D721Med (cell line): ENCODE results near the gene TTI1.

Experiments
- DNase-seq: peaks from one replicate; pipeline ENCODE4 v3.0.0; 2011; ENCODE audit warnings: low spot score; ENCODE audit not compliant: insufficient read length
- FAIRE-seq: peaks from 2 replicates; lab custom pipeline; 2011; peaks lifted over from hg19 to GRCh38; lab: Jason Lieb, UNC
- TF ChIP-seq, protein P1 (sequence below): IDR thresholded peaks from 2 replicates; pipeline ENCODE4 v1.5.1; 2012; ENCODE audit warnings: mild to moderate bottlenecking, control low read depth; ENCODE audit not compliant: insufficient read depth; ENCODE audit errors: missing control alignments

TTI1 gene

DNA sequence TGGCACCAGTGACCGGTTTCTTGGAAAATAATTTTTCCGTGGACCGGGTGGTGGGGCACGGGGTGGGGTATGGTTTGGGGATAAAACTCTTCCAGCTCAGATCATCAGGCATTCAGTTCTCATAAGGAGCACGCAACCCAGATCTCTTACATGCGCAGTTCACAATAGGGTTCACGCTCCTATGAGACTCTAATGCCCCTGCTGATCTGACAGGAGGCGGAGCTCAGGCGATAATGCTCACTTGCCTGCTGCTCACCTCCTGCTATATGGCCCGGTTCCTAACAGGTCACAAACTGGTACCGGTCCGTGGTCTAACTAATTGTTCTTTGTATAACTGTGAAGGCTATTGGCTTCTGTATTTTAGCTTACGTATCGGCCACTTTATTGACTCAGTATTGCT, 78.6 kb downstream of the TTI1 start:
- TF ChIP-seq, protein P1, sequence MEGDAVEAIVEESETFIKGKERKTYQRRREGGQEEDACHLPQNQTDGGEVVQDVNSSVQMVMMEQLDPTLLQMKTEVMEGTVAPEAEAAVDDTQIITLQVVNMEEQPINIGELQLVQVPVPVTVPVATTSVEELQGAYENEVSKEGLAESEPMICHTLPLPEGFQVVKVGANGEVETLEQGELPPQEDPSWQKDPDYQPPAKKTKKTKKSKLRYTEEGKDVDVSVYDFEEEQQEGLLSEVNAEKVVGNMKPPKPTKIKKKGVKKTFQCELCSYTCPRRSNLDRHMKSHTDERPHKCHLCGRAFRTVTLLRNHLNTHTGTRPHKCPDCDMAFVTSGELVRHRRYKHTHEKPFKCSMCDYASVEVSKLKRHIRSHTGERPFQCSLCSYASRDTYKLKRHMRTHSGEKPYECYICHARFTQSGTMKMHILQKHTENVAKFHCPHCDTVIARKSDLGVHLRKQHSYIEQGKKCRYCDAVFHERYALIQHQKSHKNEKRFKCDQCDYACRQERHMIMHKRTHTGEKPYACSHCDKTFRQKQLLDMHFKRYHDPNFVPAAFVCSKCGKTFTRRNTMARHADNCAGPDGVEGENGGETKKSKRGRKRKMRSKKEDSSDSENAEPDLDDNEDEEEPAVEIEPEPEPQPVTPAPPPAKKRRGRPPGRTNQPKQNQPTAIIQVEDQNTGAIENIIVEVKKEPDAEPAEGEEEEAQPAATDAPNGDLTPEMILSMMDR, result no peak
- DNase-seq, result no peak
- FAIRE-seq, result no peak

DNA sequence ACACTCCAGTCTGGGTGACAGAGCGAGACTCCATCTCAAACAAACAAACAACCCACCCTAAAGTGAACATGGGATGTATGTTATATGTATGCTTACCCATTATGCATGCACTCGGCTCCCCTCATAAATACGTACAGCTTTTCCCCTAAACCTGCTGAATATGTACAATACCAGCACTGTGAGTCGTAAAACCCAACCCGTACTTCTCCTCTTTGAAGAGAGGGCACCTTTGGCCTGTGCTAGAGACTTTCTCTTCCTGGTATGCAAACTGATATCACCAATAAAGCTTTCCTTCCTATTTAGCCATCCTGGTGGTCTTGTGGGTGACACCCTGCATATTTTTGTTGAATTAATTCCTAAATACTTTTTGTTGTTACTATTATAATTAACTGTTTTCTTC, 79.1 kb downstream of the TTI1 start:
- FAIRE-seq, result no peak
- TF ChIP-seq, protein P1, result no peak
- no peak for DNase-seq

DNA sequence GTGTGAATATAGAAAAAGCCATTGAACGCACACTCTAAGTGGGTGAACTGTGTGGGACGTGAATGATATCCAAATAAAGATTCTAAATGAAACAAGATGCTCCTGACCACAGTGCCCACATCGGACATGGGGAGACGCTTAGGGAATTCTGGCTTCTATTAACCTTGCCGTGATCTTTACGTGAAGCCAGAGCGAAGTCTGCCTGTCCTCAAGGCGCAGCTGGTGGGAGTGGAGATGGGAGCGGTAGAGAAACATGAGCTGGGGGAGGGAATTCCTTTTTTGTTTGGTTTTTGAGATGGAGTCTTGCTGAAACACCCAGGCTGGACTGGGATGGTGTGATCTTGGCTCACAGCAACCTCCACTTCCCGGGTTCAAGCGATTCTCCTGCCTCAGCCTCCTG, 84.3 kb downstream of the TTI1 start:
- TF ChIP-seq, protein P1, result no peak
- FAIRE-seq (no peak), DNase-seq (no peak)

DNA sequence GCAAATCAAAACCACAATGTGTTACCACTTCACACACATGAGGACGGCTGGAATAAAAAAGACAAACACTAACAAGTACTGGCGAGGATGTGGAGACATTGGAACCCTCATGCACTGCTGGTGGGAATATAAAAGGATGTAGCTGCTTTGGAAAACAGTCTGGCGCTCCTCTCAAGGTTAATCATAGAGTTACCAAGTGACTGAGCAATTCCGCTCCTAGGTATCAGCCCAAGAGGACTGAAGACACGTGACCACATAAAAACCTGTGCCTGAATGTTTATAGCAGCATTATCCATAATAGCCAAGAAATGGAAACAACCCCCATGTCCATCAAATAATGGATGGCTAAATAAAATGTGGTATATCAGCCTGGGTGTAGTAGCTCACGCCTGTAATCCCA, 85.3 kb downstream of the TTI1 start:
- TF ChIP-seq, protein P1, result no peak
- no peak for DNase-seq
- FAIRE-seq, result no peak

DNA sequence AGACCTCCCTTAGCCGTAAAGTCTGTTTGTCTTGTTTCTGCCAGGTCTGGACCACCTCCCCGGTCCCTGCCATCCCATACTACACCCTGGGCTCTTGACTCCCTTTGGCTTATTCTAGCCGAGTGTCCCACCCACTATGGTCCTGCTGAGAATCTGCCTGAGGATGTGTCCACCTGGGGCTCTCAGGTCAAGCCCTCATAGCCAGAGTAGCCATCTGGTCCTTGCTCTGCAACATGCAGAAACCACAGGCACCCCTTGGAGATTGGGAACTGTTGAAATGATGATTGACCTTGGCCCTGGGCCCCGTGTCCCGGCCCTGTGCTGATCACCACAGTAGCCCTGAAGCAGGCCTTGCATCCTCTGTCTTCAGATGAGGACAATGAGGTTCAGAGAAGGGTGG, 86.3 kb downstream of the TTI1 start:
- FAIRE-seq (no peak), DNase-seq (no peak)
- TF ChIP-seq, protein P1, result no peak

DNA sequence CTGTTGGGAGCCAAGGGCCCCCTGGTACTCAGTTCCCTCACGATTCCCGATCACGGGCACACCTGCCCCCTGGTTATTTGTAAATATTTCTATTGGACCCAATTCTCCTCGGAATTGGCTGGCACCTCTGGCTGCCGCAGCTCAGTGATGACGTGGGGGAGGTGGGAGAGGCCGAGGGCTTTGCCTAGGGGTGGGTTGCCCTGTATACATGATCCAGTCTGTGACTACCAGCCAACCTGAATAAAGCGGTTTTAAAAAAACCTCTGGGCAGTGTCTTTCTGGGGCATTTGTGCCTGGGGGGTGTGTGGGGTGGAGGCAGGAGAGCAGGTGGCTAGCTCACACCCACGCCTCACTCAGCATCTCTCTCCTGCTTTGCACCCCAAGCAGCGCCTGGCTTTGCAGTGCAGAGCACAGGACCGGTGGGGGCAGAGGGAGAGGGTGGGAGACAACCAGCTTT, 88.1 kb downstream of the TTI1 start:
- DNase-seq (no peak), FAIRE-seq (no peak)
- TF ChIP-seq, protein P1, result no peak

DNA sequence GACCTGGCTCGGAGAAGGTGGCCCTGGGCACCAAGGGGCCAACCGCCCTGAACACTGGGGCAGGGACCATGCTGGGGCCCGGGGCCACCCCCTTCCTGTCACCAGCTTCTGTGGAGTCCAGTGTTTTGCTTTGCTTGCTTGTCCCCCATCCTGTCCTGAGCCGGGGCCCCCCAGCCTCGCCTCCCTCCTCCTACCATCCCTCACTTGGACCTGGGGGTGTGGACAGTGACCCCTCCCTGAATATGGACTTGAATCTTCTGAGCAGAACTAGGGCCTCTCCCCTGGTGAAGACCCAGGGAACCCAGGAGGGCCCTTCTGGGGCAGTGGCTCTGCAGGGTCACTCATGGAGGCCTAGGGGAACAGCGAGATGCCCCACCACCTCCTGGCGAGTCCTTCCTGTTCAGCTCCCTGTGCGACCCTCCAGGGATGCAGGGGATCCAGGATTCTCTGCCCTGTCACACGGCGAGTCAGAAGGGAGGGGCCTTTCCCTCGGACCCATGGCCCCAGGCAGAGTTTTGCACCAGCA, 88.7 kb downstream of the TTI1 start:
- DNase-seq (no peak), FAIRE-seq (no peak)
- TF ChIP-seq, protein P1, result no peak
